HepG2 (cell line): ENCODE data around the gene AKAP14. TPM values are rescaled to one million over a fixed set of nuclear protein-coding genes. Genes with fewer than 3 reads are reported as not detected.

Source experiments
- KMT2B ChIP-seq: IDR thresholded peaks from 2 replicates; pipeline ENCODE4 v1.6.1; 2016; ENCODE audit warnings: missing genetic modification reagents, missing compliant biosample characterization
- MTA3 ChIP-seq: sonication (generic); formaldehyde crosslinking; IDR thresholded peaks from 2 replicates; pipeline ENCODE4 v1.4.0; 2020; ENCODE audit warnings: missing genetic modification reagents
- POLR2G ChIP-seq: fragments of 200-400 bp; formaldehyde crosslinking; IDR thresholded peaks from 2 replicates; pipeline ENCODE4 v1.6.1; 2018; ENCODE audit warnings: mild to moderate bottlenecking, low read depth, low read length, moderate library complexity
- RCOR2 ChIP-seq: IDR thresholded peaks from 2 replicates; pipeline ENCODE4 v1.6.1; 2016; ENCODE audit warnings: missing biosample characterization, missing genetic modification reagents
- RNF219 ChIP-seq: sonication (generic); formaldehyde crosslinking; IDR thresholded peaks from 2 replicates; pipeline ENCODE4 v1.5.0; 2020; ENCODE audit warnings: mild to moderate bottlenecking, missing genetic modification reagents
- SRSF4 ChIP-seq: fragments of 200-400 bp; formaldehyde crosslinking; IDR thresholded peaks from one replicate; pipeline ENCODE4 v1.6.1; 2018; ENCODE audit warnings: mild to moderate bottlenecking, low read depth, low read length, moderate library complexity; ENCODE audit not compliant: poor library complexity, severe bottlenecking
- ZNF350 ChIP-seq: sonication (generic); formaldehyde crosslinking; IDR thresholded peaks from 2 replicates; pipeline ENCODE4 v1.4.0; 2020; ENCODE audit warnings: mild to moderate bottlenecking, low read depth, missing genetic modification reagents, borderline replicate concordance
- ZNF749 ChIP-seq: sonication (generic); formaldehyde crosslinking; IDR thresholded peaks from 2 replicates; pipeline ENCODE4 v1.8.0; 2022; ENCODE audit warnings: mild to moderate bottlenecking, missing genetic modification reagents, moderate library complexity, borderline replicate concordance
- ZNF772 ChIP-seq: sonication (generic); formaldehyde crosslinking; IDR thresholded peaks from 2 replicates; pipeline ENCODE4 v1.5.0; 2020; ENCODE audit warnings: mild to moderate bottlenecking, missing genetic modification reagents
- polyA plus RNA-seq, 8 experiments: library from polyadenylated mRNA; depleted of rRNA in 3 of 8; stranded (reverse) in 7 of 8; unstranded in 1 of 8; fragments of >200 nt; fragmentation: Illumina TruSeq in 4 of 8; extraction: Trizol in 4 of 8; gene quantifications; 2 replicates each; pipeline versions ENCODE4 v1.2.1 to v1.2.3, GENCODE V29; 2011 to 2016; ENCODE audit warnings: low read depth in 4 of 8, missing spikeins in 1 of 8, mixed read lengths in 1 of 8; ENCODE audit not compliant: insufficient read depth in 1 of 8
- total RNA-seq, 5 experiments: library from RNA; depleted of rRNA; stranded (reverse); fragments of >200 nt; fragmentation: Illumina TruSeq; extraction: Trizol; gene quantifications; 2 replicates each; pipeline ENCODE4 v1.2.3, GENCODE V29; 2016; ENCODE audit warnings: low read depth in 1 of 5
- TF ChIP-seq, protein P1 (sequence below): sonication (generic); formaldehyde crosslinking; IDR thresholded peaks from 2 replicates; pipeline ENCODE4 v1.4.0; 2020; ENCODE audit warnings: missing genetic modification reagents, borderline replicate concordance
- TF ChIP-seq, protein P2 (sequence below): sonication (generic); formaldehyde crosslinking; IDR thresholded peaks from 2 replicates; pipeline ENCODE4 v1.4.0; 2020; ENCODE audit warnings: missing genetic modification reagents

AKAP14 gene
- total and polyA plus RNA-seq, 2 of the 13 experiments (the other 11 are each of a cell fraction or from before 2014, with no cell fraction given): 0.20 to 1.7 TPM

- TF ChIP-seq, protein P1, sequence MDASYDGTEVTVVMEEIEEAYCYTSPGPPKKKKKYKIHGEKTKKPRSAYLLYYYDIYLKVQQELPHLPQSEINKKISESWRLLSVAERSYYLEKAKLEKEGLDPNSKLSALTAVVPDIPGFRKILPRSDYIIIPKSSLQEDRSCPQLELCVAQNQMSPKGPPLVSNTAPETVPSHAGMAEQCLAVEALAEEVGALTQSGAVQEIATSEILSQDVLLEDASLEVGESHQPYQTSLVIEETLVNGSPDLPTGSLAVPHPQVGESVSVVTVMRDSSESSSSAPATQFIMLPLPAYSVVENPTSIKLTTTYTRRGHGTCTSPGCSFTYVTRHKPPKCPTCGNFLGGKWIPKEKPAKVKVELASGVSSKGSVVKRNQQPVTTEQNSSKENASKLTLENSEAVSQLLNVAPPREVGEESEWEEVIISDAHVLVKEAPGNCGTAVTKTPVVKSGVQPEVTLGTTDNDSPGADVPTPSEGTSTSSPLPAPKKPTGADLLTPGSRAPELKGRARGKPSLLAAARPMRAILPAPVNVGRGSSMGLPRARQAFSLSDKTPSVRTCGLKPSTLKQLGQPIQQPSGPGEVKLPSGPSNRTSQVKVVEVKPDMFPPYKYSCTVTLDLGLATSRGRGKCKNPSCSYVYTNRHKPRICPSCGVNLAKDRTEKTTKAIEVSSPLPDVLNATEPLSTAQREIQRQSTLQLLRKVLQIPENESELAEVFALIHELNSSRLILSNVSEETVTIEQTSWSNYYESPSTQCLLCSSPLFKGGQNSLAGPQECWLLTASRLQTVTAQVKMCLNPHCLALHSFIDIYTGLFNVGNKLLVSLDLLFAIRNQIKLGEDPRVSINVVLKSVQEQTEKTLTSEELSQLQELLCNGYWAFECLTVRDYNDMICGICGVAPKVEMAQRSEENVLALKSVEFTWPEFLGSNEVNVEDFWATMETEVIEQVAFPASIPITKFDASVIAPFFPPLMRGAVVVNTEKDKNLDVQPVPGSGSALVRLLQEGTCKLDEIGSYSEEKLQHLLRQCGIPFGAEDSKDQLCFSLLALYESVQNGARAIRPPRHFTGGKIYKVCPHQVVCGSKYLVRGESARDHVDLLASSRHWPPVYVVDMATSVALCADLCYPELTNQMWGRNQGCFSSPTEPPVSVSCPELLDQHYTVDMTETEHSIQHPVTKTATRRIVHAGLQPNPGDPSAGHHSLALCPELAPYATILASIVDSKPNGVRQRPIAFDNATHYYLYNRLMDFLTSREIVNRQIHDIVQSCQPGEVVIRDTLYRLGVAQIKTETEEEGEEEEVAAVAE (CRISPR knock-in tag): peak; percentile 98
- TF ChIP-seq RCOR2 (CRISPR knock-in tag): no peak
- no peak for TF ChIP-seq MTA3 (CRISPR knock-in tag)
- TF ChIP-seq SRSF4: no peak
- TF ChIP-seq POLR2G: peak; percentile 58
- TF ChIP-seq ZNF749: no peak
- 0 out of 2 replicates have a peak, but pooled peaks have one; percentile 26 for TF ChIP-seq ZNF772
- no peak for TF ChIP-seq ZNF350 (CRISPR knock-in tag)
- no peak for TF ChIP-seq RNF219 (CRISPR knock-in tag)
- TF ChIP-seq KMT2B (CRISPR knock-in tag): no peak
- TF ChIP-seq, protein P2, sequence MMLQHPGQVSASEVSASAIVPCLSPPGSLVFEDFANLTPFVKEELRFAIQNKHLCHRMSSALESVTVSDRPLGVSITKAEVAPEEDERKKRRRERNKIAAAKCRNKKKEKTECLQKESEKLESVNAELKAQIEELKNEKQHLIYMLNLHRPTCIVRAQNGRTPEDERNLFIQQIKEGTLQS (CRISPR knock-in tag): no peak
Measured at GRCh38 chrX:119885554-119886428, 9.9 kb upstream of the AKAP14 start (continued).
